Measurements from ENCODE around the gene RAE1. TPM values are rescaled to one million over a fixed set of nuclear protein-coding genes. Genes with fewer than 3 reads are reported as not detected.

Gene RAE1
- total RNA-seq, 1 experiment from 2014 or later: 53.1 TPM

DNA sequence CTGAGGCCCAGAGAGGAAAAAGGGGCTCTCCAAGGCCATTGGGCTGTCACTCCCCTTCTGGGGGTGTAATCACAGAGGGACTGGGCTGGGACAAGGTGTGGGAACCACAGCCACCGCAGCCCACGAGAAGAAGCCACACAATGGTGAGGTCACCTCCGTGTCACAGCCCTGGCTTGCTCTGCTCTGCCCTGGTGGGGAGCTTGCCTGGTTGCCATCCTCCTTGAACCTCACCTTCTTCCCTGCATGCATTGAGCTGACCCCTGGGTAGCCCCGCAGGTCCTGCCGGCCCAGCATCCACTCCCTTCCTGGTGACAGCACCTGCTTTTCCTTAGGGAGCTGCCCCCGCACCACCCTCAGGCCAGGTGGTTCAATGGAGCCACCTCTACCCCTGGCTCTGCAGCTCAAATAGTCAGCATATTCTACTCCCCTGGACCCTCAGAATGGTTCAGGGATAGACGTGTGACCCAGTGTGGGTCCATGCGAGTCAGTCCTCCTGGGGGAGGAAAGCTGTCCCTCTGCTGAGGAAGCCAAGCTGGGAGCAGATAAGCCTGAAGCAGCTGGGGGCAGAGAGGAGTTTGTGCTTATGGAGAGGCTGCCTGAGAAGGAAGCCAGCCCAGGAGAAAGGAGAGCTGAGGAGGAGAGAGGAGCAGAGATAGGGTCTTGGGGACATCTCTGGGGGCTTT lies 61.4 kb downstream of the RAE1 start:
- peak overlapping the region in 1 of 3 experiments; percentile 34; a peak in 1 of 7 replicates for H3K27ac Mint-ChIP-seq
- no peak for DNase-seq
- H3K4me3 Mint-ChIP-seq: no peak overlapping the region
- no peaks in the 10 kb centered on the region for H4K20me1 ChIP-seq (ENCODE audit: control insufficient read depth, insufficient read depth, insufficient read length)
- no peaks in the 10 kb centered on the region for H3K9me3 Mint-ChIP-seq
- no peak overlapping the region for H3K56ac ChIP-seq (ENCODE audit: insufficient read length, low read depth, low read length)
- H3K18ac ChIP-seq (ENCODE audit: insufficient read length, low read depth, low read length): no peak overlapping the region
- no CpG with 5 or more reads among the region's 8 CpGs for WGBS (ENCODE audit: extremely low coverage, insufficient read length, low lambda C conversion rate)
- H3K4ac ChIP-seq (ENCODE audit: low read depth, low read length): no peak overlapping the region
- no peak overlapping the region for H2BK120ac ChIP-seq (ENCODE audit: low read depth, low read length, poor library complexity, severe bottlenecking)
- H3K27ac ChIP-seq (ENCODE audit: insufficient read length, low read depth, low read length): no peak overlapping the region
- peaks cover 5 to 16% (median 13%) of the 10 kb centered on the region in 3 experiments for H3K36me3 Mint-ChIP-seq (ENCODE audit: insufficient read depth in 1 of 3, low read depth in 3 of 3)
- H3K14ac ChIP-seq (ENCODE audit: insufficient read depth, low read length): no peak overlapping the region; the same call in 1 of the 2 replicates
- no peak overlapping the region for H2AK5ac ChIP-seq (ENCODE audit: insufficient read length, low read length)
- H2BK5ac ChIP-seq (ENCODE audit: insufficient read length, low read length): no peak overlapping the region
- no peak overlapping the region for H4K8ac ChIP-seq (replicated peaks; ENCODE audit: insufficient read length, low read depth, low read length)
- no peaks in the 10 kb centered on the region for H3K4me1 ChIP-seq (ENCODE audit: insufficient read depth, low read length)
- H2BK15ac ChIP-seq (ENCODE audit: low read depth, low read length): no peak overlapping the region
- H3K4me2 ChIP-seq (ENCODE audit: insufficient read depth, insufficient read length, low read length): no peak overlapping the region
- no peaks in the 10 kb centered on the region for H3K9me3 ChIP-seq (ENCODE audit: control insufficient read depth, low read depth, low read length)
- H3K23me2 ChIP-seq (ENCODE audit: insufficient read length, low read depth, low read length, poor library complexity, severe bottlenecking): no peaks in the 10 kb centered on the region
- no peak overlapping the region for H3K9ac ChIP-seq (ENCODE audit: extremely low read depth, insufficient read length, low read length)
- H3K27me3 ChIP-seq (ENCODE audit: insufficient read depth, low read length): no peaks in the 10 kb centered on the region
- H3K79me1 ChIP-seq (ENCODE audit: insufficient read depth, low read depth, low read length, poor library complexity, severe bottlenecking): no peaks in the 10 kb centered on the region
- H4K91ac ChIP-seq (ENCODE audit: insufficient read length, low read depth, low read length): no peak overlapping the region
- no peak overlapping the region for H4K5ac ChIP-seq (ENCODE audit: insufficient read length, low read depth, low read length)
- no peak overlapping the region for H2BK12ac ChIP-seq (ENCODE audit: insufficient read length, low read depth, low read length)
- no peak overlapping the region for H3T11ph ChIP-seq (ENCODE audit: low read length)
- peaks cover 2% of the 10 kb centered on the region for H3K27me3 Mint-ChIP-seq (ENCODE audit: low read depth)
- peaks cover 3 to 8% of the 10 kb centered on the region in 2 experiments; a peak in 1 of 4 replicates for H3K4me1 Mint-ChIP-seq
- H3K79me2 ChIP-seq (ENCODE audit: insufficient read depth, low read length): no peaks in the 10 kb centered on the region
- no peak overlapping the region for H3K23ac ChIP-seq (ENCODE audit: insufficient read length, low read depth, low read length)
- H2BK20ac ChIP-seq (ENCODE audit: low read depth, low read length, poor library complexity, severe bottlenecking): no peak overlapping the region
- H2AFZ ChIP-seq (ENCODE audit: low read length): no peak overlapping the region
- TF ChIP-seq, protein P1, sequence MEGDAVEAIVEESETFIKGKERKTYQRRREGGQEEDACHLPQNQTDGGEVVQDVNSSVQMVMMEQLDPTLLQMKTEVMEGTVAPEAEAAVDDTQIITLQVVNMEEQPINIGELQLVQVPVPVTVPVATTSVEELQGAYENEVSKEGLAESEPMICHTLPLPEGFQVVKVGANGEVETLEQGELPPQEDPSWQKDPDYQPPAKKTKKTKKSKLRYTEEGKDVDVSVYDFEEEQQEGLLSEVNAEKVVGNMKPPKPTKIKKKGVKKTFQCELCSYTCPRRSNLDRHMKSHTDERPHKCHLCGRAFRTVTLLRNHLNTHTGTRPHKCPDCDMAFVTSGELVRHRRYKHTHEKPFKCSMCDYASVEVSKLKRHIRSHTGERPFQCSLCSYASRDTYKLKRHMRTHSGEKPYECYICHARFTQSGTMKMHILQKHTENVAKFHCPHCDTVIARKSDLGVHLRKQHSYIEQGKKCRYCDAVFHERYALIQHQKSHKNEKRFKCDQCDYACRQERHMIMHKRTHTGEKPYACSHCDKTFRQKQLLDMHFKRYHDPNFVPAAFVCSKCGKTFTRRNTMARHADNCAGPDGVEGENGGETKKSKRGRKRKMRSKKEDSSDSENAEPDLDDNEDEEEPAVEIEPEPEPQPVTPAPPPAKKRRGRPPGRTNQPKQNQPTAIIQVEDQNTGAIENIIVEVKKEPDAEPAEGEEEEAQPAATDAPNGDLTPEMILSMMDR (conservative IDR thresholded peaks at IDR 0.05): no peak
